Measurements from ENCODE around the gene HS3ST4. TPM values are rescaled to one million over a fixed set of nuclear protein-coding genes. Genes with fewer than 3 reads are reported as not detected.

Gene HS3ST4
- total and polyA plus RNA-seq, 2 donors from 2014 or later: not detected

GRCh38 chr16:25896411-25896810 is 204.7 kb downstream of the HS3ST4 start:
- intact Hi-C loops (cut with DNase I): no loop called here
- Histone ChIP-seq H3K9me3 (ENCODE audit: control insufficient read depth in 2 of 3, insufficient read depth in 1 of 3, low read length in 3 of 3) (no peaks in the 10 kb centered on the region), H3K4me1 (ENCODE audit: control insufficient read depth in 2 of 3, insufficient read depth in 2 of 3, low read depth in 1 of 3, low read length in 3 of 3) (peaks cover 0 to 3% (median 3%) of the 10 kb centered on the region in 3 donors), H3K4me3 (ENCODE audit: low read length in 3 of 3) (no peak overlapping the region), H3K27me3 (ENCODE audit: control insufficient read depth, insufficient read depth, low read length) (no peaks in the 10 kb centered on the region), H3K36me3 (ENCODE audit: control insufficient read depth in 2 of 3, insufficient read depth in 3 of 3, low read length in 3 of 3) (no peaks in the 10 kb centered on the region), H3K27ac (ENCODE audit: low read depth in 2 of 2, low read length in 2 of 2) (no peak overlapping the region), H3K9ac (ENCODE audit: low read length in 3 of 3) (no peak overlapping the region)
- peak in 3 of 5 donors; percentile 41 to 76 (median 45) for DNase-seq
- TF ChIP-seq CTCF (IDR thresholded peaks at IDR 0.05; ENCODE audit: borderline replicate concordance, extremely low read depth, insufficient read depth): no peak
- FAIRE-seq: no peak

GRCh38 chr16:25897702-25898101 is 205.9 kb downstream of the HS3ST4 start:
- intact Hi-C loops (cut with DNase I): no loop called here
- FAIRE-seq (no peak), DNase-seq (peak in 3 of 5 donors; percentile 29 to 43 (median 41))

GRCh38 chr16:25905810-25906209 is 214.1 kb downstream of the HS3ST4 start:
- Histone ChIP-seq H3K36me3 (ENCODE audit: control insufficient read depth in 2 of 3, insufficient read depth in 3 of 3, low read length in 3 of 3) (no peaks in the 10 kb centered on the region), H3K4me1 (ENCODE audit: control insufficient read depth in 2 of 3, insufficient read depth in 2 of 3, low read depth in 1 of 3, low read length in 3 of 3) (no peaks in the 10 kb centered on the region), H3K4me3 (ENCODE audit: low read length in 3 of 3) (no peak overlapping the region), H3K27ac (ENCODE audit: low read depth in 2 of 2, low read length in 2 of 2) (no peak overlapping the region), H3K9me3 (ENCODE audit: control insufficient read depth in 2 of 3, insufficient read depth in 1 of 3, low read length in 3 of 3) (no peaks in the 10 kb centered on the region), H3K27me3 (ENCODE audit: control insufficient read depth, insufficient read depth, low read length) (no peaks in the 10 kb centered on the region), H3K9ac (ENCODE audit: low read length in 3 of 3) (no peak overlapping the region)
- intact Hi-C loops (cut with DNase I): no loop called here
- no peak for DNase-seq
- TF ChIP-seq CTCF (IDR thresholded peaks at IDR 0.05; ENCODE audit: borderline replicate concordance, extremely low read depth, insufficient read depth): no peak
- no peak for FAIRE-seq

More at GRCh38 chr16:25897702-25898101, 205.9 kb downstream of the HS3ST4 start:
- Histone ChIP-seq H3K4me3 (ENCODE audit: low read length in 3 of 3) (no peak overlapping the region), H3K27ac (ENCODE audit: low read depth in 2 of 2, low read length in 2 of 2) (no peak overlapping the region), H3K36me3 (ENCODE audit: control insufficient read depth in 2 of 3, insufficient read depth in 3 of 3, low read length in 3 of 3) (no peaks in the 10 kb centered on the region), H3K9me3 (ENCODE audit: control insufficient read depth in 2 of 3, insufficient read depth in 1 of 3, low read length in 3 of 3) (no peaks in the 10 kb centered on the region), H3K4me1 (ENCODE audit: control insufficient read depth in 2 of 3, insufficient read depth in 2 of 3, low read depth in 1 of 3, low read length in 3 of 3) (peaks cover 0 to 3% (median 3%) of the 10 kb centered on the region in 3 donors), H3K9ac (ENCODE audit: low read length in 3 of 3) (no peak overlapping the region), H3K27me3 (ENCODE audit: control insufficient read depth, insufficient read depth, low read length) (no peaks in the 10 kb centered on the region)
- TF ChIP-seq CTCF (IDR thresholded peaks at IDR 0.05; ENCODE audit: borderline replicate concordance, extremely low read depth, insufficient read depth): no peak

GRCh38 chr16:25910971-25911370 is 219.2 kb downstream of the HS3ST4 start:
- H3K9ac ChIP-seq (ENCODE audit: low read length in 3 of 3): no peak overlapping the region
- FAIRE-seq: no peak

More at GRCh38 chr16:25910971-25911370, 219.2 kb downstream of the HS3ST4 start:
- Histone ChIP-seq H3K27me3 (ENCODE audit: control insufficient read depth, insufficient read depth, low read length) (no peaks in the 10 kb centered on the region), H3K27ac (ENCODE audit: low read depth in 2 of 2, low read length in 2 of 2) (no peak overlapping the region), H3K9me3 (ENCODE audit: control insufficient read depth in 2 of 3, insufficient read depth in 1 of 3, low read length in 3 of 3) (no peaks in the 10 kb centered on the region), H3K4me3 (ENCODE audit: low read length in 3 of 3) (no peak overlapping the region), H3K4me1 (ENCODE audit: control insufficient read depth in 2 of 3, insufficient read depth in 2 of 3, low read depth in 1 of 3, low read length in 3 of 3) (no peaks in the 10 kb centered on the region), H3K36me3 (ENCODE audit: control insufficient read depth in 2 of 3, insufficient read depth in 3 of 3, low read length in 3 of 3) (no peaks in the 10 kb centered on the region)
- intact Hi-C loops (cut with DNase I): no loop called here
- TF ChIP-seq CTCF (IDR thresholded peaks at IDR 0.05; ENCODE audit: borderline replicate concordance, extremely low read depth, insufficient read depth): no peak
- DNase-seq: no peak
